Measurements from ENCODE around the gene MAN1A1. TPM values are rescaled to one million over a fixed set of nuclear protein-coding genes. Genes with fewer than 3 reads are reported as not detected.

The MAN1A1 gene
- total RNA-seq, 1 donor from 2014 or later: 78.0 TPM

- no peak for DNase-seq
- ATAC-seq: no peak
- H3K4me3 ChIP-seq: no peak overlapping the region
- H3K27me3 ChIP-seq (ENCODE audit: low read depth): no peaks in the 10 kb centered on the region
- H3K9me3 ChIP-seq: no peaks in the 10 kb centered on the region
- intact Hi-C loops (cut with DNase I): no loop called here
- H3K36me3 ChIP-seq: peaks cover 11% of the 10 kb centered on the region
- H3K4me1 ChIP-seq: no peaks in the 10 kb centered on the region
- H3K27ac ChIP-seq: no peak overlapping the region
- TF ChIP-seq, protein P1, sequence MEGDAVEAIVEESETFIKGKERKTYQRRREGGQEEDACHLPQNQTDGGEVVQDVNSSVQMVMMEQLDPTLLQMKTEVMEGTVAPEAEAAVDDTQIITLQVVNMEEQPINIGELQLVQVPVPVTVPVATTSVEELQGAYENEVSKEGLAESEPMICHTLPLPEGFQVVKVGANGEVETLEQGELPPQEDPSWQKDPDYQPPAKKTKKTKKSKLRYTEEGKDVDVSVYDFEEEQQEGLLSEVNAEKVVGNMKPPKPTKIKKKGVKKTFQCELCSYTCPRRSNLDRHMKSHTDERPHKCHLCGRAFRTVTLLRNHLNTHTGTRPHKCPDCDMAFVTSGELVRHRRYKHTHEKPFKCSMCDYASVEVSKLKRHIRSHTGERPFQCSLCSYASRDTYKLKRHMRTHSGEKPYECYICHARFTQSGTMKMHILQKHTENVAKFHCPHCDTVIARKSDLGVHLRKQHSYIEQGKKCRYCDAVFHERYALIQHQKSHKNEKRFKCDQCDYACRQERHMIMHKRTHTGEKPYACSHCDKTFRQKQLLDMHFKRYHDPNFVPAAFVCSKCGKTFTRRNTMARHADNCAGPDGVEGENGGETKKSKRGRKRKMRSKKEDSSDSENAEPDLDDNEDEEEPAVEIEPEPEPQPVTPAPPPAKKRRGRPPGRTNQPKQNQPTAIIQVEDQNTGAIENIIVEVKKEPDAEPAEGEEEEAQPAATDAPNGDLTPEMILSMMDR (IDR thresholded peaks at IDR 0.05): no peak
Observed at GRCh38 chr6:119230160-119230559, 119.4 kb downstream of the MAN1A1 start.

GRCh38 chr6:119227377-119227776 lies 122.2 kb downstream of the MAN1A1 start:
- Histone ChIP-seq H3K4me3 (no peak overlapping the region), H3K36me3 (peaks cover 11% of the 10 kb centered on the region), H3K27me3 (ENCODE audit: low read depth) (no peaks in the 10 kb centered on the region), H3K9me3 (no peaks in the 10 kb centered on the region), H3K4me1 (no peaks in the 10 kb centered on the region), H3K27ac (no peak overlapping the region)
- intact Hi-C loops (cut with DNase I): no loop called here
- ATAC-seq: no peak
- DNase-seq: no peak
- TF ChIP-seq, protein P1 (IDR thresholded peaks at IDR 0.05): no peak

GRCh38 chr6:119226089-119226488 lies 123.5 kb downstream of the MAN1A1 start:
- Histone ChIP-seq H3K4me1 (no peaks in the 10 kb centered on the region), H3K36me3 (peaks cover 3% of the 10 kb centered on the region), H3K4me3 (no peak overlapping the region), H3K27ac (no peak overlapping the region), H3K9me3 (no peaks in the 10 kb centered on the region), H3K27me3 (ENCODE audit: low read depth) (no peaks in the 10 kb centered on the region)
- TF ChIP-seq, protein P1 (IDR thresholded peaks at IDR 0.05): no peak
- no peak for ATAC-seq
- intact Hi-C loops (cut with DNase I): no loop called here
- DNase-seq: no peak

DNA sequence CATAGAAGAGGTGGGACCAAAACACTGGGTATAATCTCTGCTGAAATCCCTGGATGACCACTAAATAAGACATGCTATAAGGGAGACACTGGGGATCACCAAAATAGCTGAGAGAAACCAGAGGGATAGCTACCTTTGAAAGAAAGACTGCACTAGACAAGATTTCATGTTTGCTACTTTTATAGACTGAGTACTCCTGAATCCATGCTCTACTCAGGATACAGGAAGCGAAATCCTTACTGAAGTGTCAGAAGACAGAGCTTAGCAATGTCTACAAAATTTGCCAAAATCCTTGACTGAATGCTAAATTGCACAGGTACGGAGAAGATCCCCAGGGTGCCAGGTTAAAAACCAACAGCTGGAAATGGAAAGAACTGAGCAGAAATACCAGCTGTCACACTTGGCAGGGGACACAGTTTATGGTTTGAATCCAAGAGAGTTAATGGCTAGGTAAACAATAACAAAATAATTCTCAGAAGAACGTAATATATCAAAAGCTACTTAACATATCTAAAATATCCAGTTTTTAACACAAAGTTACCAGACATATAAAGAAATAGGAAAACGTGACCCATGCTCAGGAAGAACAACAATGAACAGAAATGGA lies 125.4 kb downstream of the MAN1A1 start:
- Histone ChIP-seq H3K36me3 (no peaks in the 10 kb centered on the region), H3K4me3 (no peak overlapping the region), H3K9me3 (no peaks in the 10 kb centered on the region), H3K27me3 (ENCODE audit: low read depth) (no peaks in the 10 kb centered on the region), H3K27ac (no peak overlapping the region), H3K4me1 (no peaks in the 10 kb centered on the region)
- TF ChIP-seq, protein P1 (IDR thresholded peaks at IDR 0.05): no peak
- intact Hi-C loops (cut with DNase I): no loop called here
- ATAC-seq (no peak), DNase-seq (no peak)

GRCh38 chr6:119220452-119220851 lies 129.1 kb downstream of the MAN1A1 start:
- intact Hi-C loops (cut with DNase I): no loop called here
- H3K36me3 ChIP-seq: no peaks in the 10 kb centered on the region
- ATAC-seq (no peak), DNase-seq (no peak)
- H3K9me3 ChIP-seq: no peaks in the 10 kb centered on the region
- no peaks in the 10 kb centered on the region for H3K27me3 ChIP-seq (ENCODE audit: low read depth)
- H3K4me1 ChIP-seq: peaks cover 4% of the 10 kb centered on the region
- TF ChIP-seq, protein P1 (IDR thresholded peaks at IDR 0.05): no peak
- no peak overlapping the region for H3K27ac ChIP-seq
- no peak overlapping the region for H3K4me3 ChIP-seq
